HG03439 (cell line): ENCODE measurements around the gene POLR1A.

ENCODE experiments used
- ATAC-seq: cut with Tn5 transposase; IDR thresholded peaks from one replicate; pipeline ENCODE4 v1.9.1; 2021; ENCODE audit warnings: mild to moderate bottlenecking, moderate library complexity; ENCODE audit not compliant: unreplicated experiment

Gene POLR1A

DNA sequence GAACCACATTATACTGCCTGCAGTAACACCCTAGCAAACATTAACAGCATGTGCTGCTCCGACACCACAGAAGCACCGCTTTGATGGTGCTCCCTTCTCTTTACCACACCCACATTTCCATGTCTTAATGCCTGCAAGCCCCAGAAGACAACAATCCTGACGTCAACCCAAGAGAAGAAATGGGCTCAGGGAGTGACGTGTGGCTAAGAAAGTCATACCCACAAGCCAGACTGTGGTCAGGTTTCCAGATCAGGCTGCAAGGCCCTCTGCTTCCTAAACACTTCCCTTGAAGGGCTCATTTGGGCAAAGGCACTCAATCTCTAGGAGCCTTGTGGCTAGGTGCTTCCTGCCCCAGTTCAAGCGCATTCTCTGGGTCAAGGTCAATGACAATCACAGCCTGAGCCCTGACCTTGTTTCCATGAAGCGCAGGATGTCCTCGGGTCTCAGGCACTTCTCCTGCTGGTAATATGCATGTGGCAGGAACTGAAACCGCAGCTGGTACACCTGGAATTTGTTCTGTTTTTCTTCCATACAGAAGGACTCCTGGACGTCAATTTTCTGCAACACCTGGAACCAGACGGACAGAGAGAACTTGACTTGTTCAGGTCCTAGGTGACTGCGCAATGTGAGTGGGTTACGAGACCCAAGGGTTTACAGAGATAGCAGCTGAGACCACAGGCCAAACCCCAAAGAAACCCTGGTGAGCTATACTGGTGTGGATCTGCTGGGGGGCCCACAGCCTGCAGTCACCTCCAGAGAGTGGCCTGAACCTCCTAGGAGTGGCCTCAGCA, 67.2 kb downstream of the POLR1A start:
- no peak for ATAC-seq

DNA sequence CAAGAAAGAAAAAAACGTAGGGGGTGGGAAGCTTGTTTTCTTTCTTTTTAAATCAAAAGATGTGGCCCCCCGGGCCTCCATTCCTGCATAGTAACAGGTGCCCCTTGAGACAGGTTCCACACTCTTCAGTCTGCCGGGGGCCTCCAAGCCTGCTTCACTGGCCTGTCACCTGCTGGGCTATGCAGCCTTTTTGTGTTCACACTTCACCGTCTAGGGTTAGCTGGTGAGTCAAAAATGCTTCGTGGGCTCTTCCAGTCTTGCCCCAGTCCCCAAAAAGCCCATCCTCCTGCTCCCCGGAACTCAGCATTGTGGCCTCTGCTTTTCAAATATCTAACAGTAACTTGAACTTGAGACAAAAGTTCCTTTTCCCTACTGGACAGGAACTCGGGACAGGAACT, 67.9 kb downstream of the POLR1A start:
- ATAC-seq: no peak

DNA sequence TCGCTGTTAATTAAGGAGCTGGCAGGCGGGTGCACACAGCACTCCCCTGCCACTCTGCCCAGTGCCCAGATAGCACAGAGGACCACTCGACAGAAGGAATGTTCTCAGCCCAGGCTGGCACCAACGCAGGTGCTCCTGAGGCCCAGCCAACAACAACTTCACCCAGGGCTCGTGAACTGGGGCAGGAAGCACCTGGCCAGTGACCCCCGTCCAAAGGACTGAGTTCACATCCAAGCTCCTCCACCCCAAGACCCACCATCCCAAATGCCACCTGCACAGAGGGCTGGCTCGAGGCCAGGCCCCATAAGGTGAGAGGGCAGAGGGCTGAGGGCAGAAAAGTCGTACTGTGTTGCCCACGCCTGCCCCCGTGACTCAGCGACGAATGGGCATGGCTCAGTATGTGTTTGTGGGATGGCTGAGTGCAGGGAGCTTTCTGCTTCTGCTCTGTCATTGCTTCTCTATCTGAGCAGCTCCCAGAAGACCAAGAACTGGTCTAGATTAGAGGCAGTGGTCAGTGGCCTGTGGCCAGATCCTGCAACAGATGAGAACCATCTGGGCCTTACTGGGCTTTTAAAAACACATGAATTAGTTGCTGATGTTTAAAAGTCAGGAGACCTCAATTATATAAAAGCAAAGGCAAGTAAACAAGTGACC, 68.4 kb downstream of the POLR1A start:
- ATAC-seq: no peak

DNA sequence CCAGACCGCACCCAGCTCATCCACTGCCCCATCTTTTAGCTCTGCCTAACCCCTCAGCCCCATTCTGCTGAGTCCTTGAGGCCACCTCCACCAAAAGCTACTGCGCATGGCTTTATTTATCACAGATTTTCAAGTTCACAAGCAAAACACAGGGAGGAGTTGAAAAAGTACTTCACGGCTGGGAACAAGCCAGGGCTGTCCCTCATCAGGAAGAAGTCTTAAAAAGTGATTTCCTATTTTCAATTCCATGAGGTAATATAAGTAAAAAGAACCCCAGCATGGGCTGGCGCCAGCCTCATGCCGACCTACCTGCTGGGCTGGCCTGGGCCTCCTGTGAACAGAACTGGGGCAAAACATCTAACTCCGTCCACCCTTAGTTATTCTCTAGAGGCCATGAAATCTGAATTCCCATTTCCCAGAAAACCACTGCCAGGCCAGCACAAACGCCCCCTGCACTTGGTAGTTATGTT, 69.0 kb downstream of the POLR1A start:
- ATAC-seq: no peak

DNA sequence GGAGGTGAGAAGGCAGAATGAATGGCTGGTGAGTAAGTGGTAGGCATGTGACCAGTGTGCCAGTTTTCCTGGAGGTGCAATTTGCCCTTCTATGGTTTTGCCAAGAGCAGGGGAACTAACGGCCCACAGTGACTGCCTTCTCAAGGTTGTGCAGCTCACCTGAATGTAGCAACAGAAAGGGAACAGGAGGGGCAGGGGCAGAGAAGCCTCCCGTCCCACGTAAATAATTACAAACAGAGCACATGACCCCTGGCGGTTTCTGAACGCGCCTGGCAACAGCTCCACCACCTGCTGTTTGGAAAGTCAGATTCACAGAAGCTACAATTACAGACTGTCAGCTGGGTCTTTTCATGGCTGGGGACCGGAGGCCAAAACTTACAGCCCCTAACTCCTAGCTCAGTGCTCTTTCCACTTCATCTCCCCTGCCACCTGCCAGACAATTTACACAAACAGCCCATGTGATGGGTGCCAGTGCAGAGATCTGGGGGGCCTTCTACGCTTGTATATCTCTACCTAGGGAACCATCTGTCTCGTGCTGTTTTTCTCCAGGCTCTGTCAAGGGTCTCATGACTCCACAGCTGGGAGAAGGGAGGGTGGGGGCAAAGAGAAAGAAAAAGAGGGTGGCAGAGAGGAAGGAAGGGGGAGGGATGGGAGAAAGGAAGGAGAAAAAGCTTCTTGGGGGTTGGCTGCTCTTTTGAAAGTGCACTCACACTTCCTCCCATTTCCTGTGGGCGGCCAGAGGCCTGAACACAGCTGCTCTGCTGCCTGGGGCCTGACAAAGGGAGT, 69.6 kb downstream of the POLR1A start:
- ATAC-seq: peak; percentile 67

DNA sequence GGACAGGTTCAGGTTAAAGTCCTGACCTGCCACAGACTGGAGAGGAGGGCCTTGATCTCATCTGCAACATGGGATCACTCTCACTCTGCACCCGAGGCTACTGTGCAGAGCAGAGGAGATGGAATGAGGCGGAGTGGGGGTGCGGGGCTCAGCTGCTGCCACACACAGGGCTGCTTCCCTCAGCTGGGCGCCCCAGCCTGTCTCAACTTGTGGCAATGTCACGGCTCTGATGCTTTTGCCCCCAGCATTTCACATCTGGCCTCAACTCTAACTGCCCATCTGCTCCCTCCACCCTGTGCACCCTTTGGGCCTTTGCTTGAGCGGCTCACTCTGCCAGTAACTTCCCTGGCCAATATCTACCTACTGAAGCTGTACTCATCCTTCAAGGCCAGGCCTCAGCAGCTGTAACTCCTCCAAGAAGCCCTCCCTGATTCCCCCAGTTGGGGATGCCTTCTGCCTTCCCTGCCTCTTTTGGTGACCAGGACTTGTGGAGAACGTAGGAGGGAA, 70.3 kb downstream of the POLR1A start:
- ATAC-seq: no peak

DNA sequence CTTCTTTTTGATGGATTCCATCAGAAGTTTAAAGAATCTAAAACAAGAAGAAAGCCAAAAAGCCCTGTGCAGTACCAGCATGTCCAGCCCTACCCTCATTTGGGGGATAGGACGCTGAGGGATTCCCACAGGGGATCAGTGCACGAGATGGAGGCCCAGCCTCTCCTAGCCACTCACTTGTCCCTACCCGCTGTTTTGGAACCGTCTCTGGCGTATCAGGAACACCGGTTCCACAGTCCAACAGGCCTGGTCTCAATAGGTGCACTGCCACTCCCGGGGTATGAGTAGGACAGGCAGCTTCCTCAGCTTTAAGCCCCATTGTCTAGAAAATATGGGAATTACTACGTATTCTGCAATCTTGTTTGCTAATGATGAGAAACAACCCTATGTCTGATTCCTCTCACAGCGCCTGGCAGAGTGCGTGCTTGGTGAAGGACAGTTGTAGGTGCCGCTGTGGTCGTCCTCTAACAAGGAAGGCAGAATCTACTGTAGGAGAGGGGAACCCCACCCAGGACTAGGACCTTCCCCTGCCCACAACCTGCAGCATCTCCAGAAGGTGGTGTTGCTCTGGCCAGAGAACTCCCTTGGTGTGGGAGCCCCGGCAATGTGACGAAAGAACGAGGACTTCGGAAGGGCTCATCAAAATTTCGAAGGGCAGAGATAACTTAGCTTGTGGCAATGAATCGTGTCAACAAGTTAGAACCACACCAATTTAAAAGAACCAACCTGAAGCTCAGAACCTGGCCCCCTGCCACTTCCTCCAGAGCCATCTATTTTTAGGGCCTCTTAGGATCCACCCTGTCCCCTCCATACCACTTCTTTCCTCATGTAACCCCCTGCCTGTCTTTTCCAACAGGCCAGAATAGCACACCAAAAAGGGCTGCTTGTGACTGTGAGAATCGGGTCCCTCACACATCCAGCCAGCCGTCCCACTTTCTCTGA, 71.7 kb downstream of the POLR1A start:
- ATAC-seq: no peak

DNA sequence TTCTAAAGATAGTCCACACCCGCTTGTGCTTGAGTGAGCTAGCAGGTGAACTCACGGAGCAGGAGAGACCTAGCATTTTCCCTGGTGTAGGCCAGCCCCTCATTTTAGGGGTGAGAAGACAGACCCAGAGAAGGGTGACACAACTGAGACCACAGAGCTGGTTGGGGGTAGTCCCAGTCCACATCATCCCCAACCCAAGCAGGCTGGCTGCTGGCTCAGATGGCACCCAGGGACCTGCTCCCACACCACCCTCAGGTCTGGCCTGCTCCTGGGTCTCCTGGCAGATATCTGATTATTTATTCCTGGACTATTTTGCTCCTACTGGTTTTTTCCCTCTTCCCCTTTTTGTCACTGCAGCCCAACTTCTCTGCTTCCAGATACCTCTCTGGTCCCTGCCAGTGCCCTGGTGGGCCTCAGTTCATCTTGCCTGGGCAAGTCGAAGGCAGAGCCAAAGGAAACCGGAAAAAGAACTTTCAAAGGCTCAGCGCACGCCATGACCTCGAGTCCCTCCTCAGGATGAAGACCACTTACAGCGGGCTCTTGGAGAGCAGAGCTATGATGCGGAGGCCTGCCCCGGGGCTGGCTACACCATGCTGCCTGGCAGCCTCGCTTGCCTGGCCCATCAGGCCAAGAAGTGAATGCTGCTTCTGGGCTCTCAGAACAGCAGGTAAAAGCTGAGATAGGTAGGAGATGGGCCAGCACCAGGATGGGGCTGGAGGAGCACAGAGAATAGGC, 72.7 kb downstream of the POLR1A start:
- ATAC-seq: no peak

DNA sequence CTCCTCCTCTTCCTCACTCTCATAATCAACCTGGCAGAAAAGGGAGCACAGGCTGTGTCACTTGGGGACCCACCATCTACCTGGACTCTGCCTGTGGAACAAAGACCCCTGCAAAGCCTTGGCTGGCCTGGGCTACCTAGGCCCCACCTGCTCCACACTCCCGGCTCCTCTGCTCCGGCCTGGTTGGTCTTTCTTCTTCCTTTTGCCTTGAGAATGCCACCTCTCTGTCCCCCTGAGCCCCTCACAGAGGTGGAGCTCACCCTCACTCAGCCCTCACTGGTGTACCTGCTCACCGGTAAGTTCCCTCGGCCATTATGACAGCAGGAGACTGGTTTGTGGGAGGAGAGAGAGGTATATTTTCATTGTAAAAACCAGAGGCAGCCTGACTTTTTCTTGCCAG, 74.1 kb downstream of the POLR1A start:
- no peak for ATAC-seq

DNA sequence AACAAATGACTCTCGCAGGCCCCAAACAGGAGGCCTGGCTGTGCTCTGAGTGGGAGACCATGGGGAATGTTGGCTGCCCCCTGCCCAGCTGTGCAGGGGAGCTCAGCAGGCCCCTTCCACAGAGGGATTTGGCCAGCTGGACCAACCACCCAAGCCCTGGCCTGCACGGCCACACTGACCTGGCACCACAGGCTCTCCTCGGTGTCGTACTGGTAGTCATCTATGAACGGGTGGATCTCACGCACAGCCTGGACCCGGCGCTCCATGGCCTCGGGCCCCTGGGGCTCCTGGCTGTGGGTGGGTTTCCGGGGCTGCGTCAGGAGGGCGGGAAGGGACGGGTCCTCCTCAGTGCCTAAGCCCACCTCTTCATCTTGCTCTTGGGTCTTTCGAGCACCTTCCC, 74.5 kb downstream of the POLR1A start:
- no peak for ATAC-seq

DNA sequence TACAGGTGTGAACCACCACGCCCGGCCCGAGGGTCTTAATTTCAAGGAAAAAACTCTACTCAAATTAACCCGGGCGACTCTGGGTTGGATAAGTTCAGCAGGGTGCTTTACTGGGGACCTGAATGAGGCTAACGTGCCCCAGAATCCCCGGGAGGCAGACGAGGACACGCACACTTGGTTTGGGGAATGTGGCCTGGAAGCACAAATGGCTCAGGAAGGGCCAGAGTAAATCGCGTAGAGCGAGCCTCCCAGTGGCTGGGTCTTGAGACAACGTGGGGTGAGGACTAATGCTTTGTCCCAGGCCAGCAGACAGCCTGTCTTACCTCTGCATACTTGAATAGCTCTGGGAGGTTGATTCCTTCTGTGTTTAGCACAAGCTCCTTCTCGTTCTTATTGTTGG, 75.8 kb downstream of the POLR1A start:
- no peak for ATAC-seq

DNA sequence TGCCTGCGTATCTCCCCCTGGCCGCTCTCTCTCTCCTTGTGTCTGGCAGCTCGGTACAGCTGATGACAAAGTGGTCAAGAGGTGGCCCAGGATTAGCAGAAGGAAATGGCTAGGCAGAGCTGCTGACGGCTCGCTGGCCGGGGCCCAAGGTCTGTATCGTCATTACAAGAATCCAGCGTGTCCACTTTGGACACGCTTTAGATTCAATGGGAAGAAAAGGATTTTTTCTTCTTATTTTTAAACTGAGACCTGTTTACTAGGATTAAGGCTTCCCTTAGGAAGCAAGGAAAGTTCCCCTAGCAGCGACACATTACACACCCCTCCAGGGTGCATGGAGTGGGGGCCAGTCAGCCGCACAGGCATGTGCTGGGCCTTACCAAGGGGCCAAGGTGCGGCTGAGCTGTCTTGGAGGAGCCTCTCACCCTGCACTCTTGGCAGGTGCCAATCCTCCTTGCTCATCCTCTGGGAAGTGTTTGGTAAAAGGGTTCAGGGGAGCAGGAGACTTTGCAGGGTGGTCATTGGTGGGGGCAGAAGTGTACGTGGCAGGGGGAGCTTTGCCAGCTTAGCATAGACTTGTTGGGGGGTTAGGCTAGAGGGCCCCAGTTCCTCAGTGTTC, 76.8 kb downstream of the POLR1A start:
- no peak for ATAC-seq

DNA sequence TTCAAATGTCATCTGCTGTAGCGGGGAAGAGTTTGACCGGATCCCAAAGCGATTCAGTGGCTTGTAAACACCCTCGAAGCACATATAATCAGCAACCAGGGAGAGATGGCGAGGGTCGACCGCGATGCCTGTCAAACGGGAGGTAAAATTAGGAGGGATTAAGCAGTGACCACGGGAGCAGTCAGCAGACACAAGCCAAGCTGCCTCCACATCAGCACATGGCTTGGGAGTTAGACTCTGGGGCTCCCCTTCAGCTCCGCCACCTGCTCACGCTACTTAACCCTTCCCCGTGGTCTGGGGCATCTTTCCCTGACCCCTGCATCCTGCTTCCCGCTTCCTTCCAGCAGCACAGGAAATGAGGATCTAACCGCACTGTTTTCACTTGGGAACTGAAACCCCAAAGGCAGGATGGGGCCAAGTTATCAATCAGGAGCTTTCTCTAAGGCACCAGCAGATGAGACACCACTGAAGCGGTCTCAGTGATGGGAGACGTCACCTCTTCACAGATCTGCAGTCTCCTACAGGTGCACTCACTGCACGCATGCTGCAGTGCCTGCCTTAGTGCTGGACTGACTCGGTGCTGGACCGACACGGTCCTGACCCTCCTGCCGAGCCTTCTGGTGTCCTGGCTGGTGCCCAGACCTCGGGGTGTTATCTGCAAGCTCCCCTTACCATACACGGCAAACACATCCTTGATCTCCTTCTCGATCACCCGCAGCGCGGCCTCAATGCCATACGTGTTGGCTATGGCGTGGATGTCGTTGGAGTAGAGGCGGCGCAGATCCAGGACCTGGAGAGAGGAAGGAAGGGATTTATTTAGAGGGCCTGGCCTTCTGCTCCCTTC, 77.5 kb downstream of the POLR1A start:
- no peak for ATAC-seq

DNA sequence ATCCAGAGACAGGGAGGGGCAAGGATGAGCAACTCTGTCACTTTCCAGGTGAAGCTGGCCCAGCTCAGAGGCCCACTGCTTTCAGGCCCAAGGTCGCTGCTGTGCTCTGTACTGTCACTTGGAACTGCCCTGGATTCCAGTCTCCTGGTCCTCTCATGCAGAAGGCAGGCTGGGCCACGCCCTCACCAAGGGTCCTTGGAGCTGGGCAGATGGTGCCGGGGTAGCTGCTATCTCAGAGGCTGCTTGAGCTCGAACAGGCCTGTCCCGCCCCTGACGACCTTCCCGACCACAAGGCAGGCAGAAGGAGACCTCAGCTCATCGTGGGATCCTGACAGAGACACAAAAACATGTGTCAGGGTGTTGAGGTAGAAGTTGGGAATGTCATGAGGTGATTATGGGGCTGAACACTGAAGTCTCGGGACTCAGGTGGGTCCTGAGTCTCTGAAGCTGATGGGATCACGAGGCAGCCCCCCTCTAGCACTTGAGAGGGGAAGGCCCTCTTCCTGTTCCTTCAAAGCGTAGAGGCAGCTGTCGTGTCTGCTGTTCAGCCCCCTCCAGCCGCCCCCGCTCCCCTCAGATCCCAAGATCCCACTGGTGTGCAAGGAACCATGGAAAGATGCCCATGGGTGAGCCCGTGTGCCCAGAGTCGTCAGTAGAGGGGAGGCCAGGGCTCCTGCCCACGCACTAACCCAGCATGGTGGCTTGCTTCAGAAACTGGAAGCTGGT, 78.3 kb downstream of the POLR1A start:
- ATAC-seq: no peak

DNA sequence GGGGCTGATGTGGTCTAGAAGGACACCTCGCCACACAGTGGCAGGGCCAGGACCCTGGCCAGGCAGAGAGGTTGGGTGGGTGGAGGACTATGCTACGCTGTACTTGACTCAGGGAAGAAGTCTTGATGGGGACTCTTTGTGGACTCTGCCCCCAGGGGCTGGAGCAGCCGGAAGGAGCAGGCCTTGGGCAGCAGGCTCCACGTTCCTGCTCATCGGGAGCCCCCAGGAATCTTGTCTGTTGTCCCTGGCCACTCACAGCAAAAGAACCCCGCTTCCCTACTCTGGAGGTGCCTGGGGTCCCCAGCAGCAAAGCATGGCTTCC, 79.0 kb downstream of the POLR1A start:
- ATAC-seq: no peak

DNA sequence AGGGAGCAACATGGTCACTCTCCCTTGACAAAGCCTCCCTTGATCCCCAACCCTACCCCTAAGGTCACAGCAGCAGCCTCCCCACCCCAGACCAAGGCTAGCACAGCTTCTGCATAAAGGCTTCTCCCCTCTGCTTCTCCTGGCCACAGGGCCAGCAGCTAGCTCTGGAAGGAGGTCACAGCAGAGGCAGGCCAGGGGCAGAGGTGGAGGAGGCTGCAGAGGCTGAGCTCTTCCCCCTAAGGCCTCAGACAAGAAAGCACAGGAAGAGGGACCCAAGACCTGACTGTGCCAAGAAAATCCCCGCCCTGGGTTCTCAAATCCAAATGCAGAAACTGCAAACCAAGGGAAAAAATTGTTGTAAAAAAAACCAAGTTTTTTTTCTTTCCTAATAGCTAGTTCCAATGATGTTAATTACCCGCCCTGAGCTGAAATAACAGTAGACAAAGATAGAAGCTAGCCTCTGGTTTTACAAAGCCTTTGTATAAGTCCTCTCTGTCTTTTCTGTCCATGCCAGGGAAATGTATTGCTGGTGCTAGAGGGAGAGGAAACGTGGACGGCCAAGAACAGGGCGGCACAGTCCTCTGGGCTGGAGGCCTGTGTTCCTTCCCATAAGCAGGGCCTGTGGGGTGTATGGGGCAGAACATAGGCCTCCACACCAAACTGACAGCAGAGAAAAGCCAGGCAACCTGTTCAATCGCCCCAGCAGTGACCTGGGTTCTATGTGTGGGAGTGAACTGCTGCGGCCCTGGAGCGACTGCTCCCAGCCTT, 79.5 kb downstream of the POLR1A start:
- no peak for ATAC-seq

DNA sequence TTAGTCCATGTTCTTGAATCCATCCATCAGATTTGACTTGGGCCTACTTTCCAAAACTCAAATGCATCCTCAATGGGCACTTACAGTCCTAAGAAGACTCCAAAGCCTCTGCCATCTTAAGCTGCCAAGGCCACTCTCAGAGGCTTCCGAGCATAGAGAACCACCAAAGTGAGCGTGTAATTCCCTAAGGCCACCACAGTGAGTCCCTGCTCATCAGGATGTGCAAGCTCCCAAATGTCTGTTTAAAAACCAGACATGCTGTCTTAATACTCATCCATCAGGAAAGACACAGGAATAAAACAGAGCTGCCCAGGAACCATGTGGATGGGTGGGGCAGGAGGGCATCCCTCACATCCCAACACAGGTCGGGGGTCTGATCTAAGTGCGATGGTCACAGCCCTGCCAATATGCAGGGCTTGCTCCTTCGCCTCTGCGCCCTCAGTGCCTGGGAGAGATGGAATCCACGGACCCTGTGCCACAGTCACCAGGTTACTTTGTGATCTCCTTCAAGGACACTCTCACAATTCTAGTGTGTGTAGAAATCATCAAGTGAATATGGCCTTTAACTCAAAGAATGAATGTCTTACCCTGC, 80.4 kb downstream of the POLR1A start:
- no peak for ATAC-seq
